ES-I3 (cell line): Measurements from ENCODE around the gene SMYD3.
"Not testable (repeated sequence)": the region's sequence is repeated elsewhere in the genome, so short reads cannot be mapped to it uniquely, and the experiment has no call there.

Experiments
- H3K36me3 ChIP-seq: 2 replicates; pipeline ENCODE4 v1.6.1; 2013; ENCODE audit warnings: mild to moderate bottlenecking, low read length, control low read depth, moderate library complexity; ENCODE audit not compliant: insufficient read depth
- H3K4me1 ChIP-seq: 2 replicates; pipeline ENCODE4 v1.6.1; 2013; ENCODE audit warnings: mild to moderate bottlenecking, control low read depth, low read length; ENCODE audit not compliant: insufficient read depth
- H3K9ac ChIP-seq: 2 replicates; pipeline ENCODE4 v1.6.1; 2013; ENCODE audit warnings: low read depth, mild to moderate bottlenecking, low read length, moderate library complexity
- H3K9me3 ChIP-seq: 2 replicates; pipeline ENCODE4 v1.6.1; 2013; ENCODE audit warnings: mild to moderate bottlenecking, low read length, moderate library complexity; ENCODE audit not compliant: control insufficient read depth, insufficient read depth

Gene SMYD3

GRCh38 chr1:245961137-245961540 is 545.9 kb downstream of the SMYD3 start:
- Histone ChIP-seq H3K9ac (no peak overlapping the region), H3K36me3 (no peaks in the 10 kb centered on the region), H3K9me3 (no peaks in the 10 kb centered on the region), H3K4me1 (no peaks in the 10 kb centered on the region)

- no peaks in the 10 kb centered on the region for H3K4me1 ChIP-seq
- no peaks in the 10 kb centered on the region for H3K9me3 ChIP-seq
- H3K9ac ChIP-seq: no peak overlapping the region
- no peaks in the 10 kb centered on the region for H3K36me3 ChIP-seq
These were observed 546.9 kb downstream of the SMYD3 start for GRCh38 chr1:245960171-245960570.

GRCh38 chr1:245958016-245958415 is 549.1 kb downstream of the SMYD3 start:
- Histone ChIP-seq H3K4me1 (0 out of 2 replicates have a peak, but pooled peaks cover 4% of the 10 kb centered on the region), H3K36me3 (no peaks in the 10 kb centered on the region), H3K9ac (no peak overlapping the region), H3K9me3 (no peaks in the 10 kb centered on the region)

GRCh38 chr1:245957427-245957826 is 549.7 kb downstream of the SMYD3 start:
- H3K36me3 ChIP-seq: no peaks in the 10 kb centered on the region
- H3K9ac ChIP-seq: no peak overlapping the region
- 0 out of 2 replicates have a peak, but pooled peaks cover 4% of the 10 kb centered on the region for H3K4me1 ChIP-seq
- no peaks in the 10 kb centered on the region for H3K9me3 ChIP-seq

- H3K36me3 ChIP-seq: no peaks in the 10 kb centered on the region
- 0 out of 2 replicates have a peak, but pooled peaks cover 4% of the 10 kb centered on the region for H3K4me1 ChIP-seq
These were observed 550.9 kb downstream of the SMYD3 start for GRCh38 chr1:245956225-245956624.

GRCh38 chr1:245953876-245954660 is 553.0 kb downstream of the SMYD3 start:
- H3K9me3 ChIP-seq: no peaks in the 10 kb centered on the region
- H3K4me1 ChIP-seq: 0 out of 2 replicates have a peak, but pooled peaks cover 4% of the 10 kb centered on the region
- H3K36me3 ChIP-seq: no peaks in the 10 kb centered on the region
- H3K9ac ChIP-seq: no peak overlapping the region

More at GRCh38 chr1:245956225-245956624, 550.9 kb downstream of the SMYD3 start:
- Histone ChIP-seq H3K9me3 (no peaks in the 10 kb centered on the region), H3K9ac (no peak overlapping the region)

- 0 out of 2 replicates have a peak, but pooled peaks cover 4% of the 10 kb centered on the region for H3K4me1 ChIP-seq
- H3K36me3 ChIP-seq: no peaks in the 10 kb centered on the region
- H3K9me3 ChIP-seq: no peaks in the 10 kb centered on the region
- H3K9ac ChIP-seq: no peak overlapping the region
These were observed 554.6 kb downstream of the SMYD3 start for GRCh38 chr1:245952383-245953026.

- no peaks in the 10 kb centered on the region for H3K36me3 ChIP-seq
- no peaks in the 10 kb centered on the region for H3K4me1 ChIP-seq
- no peaks in the 10 kb centered on the region for H3K9me3 ChIP-seq
- H3K9ac ChIP-seq: no peak overlapping the region
These were observed 558.3 kb downstream of the SMYD3 start for GRCh38 chr1:245948786-245949185.

GRCh38 chr1:245946905-245947304 is 560.2 kb downstream of the SMYD3 start:
- Histone ChIP-seq H3K9ac (no peak overlapping the region), H3K9me3 (no peaks in the 10 kb centered on the region), H3K4me1 (no peaks in the 10 kb centered on the region), H3K36me3 (no peaks in the 10 kb centered on the region)

GRCh38 chr1:245945136-245945535 is 561.9 kb downstream of the SMYD3 start:
- not testable (repeated sequence) for H3K9ac ChIP-seq, H3K9me3 ChIP-seq, H3K36me3 ChIP-seq, H3K4me1 ChIP-seq

GRCh38 chr1:245942856-245943255 is 564.2 kb downstream of the SMYD3 start:
- Histone ChIP-seq H3K36me3 (no peaks in the 10 kb centered on the region), H3K9me3 (no peaks in the 10 kb centered on the region), H3K4me1 (0 out of 2 replicates have a peak, but pooled peaks cover 9% of the 10 kb centered on the region), H3K9ac (no peak overlapping the region)

GRCh38 chr1:245941771-245942170 is 565.3 kb downstream of the SMYD3 start:
- H3K36me3 ChIP-seq, H3K9ac ChIP-seq, H3K4me1 ChIP-seq, H3K9me3 ChIP-seq: not testable (repeated sequence)

GRCh38 chr1:245939756-245940345 is 567.2 kb downstream of the SMYD3 start:
- Histone ChIP-seq H3K36me3 (no peaks in the 10 kb centered on the region), H3K9me3 (no peaks in the 10 kb centered on the region), H3K4me1 (peaks cover 12% of the 10 kb centered on the region), H3K9ac (no peak overlapping the region)

GRCh38 chr1:245938046-245938435 is 569.0 kb downstream of the SMYD3 start:
- H3K9ac ChIP-seq: no peak overlapping the region
- H3K36me3 ChIP-seq: no peaks in the 10 kb centered on the region
- peaks cover 19% of the 10 kb centered on the region for H3K4me1 ChIP-seq
- no peaks in the 10 kb centered on the region for H3K9me3 ChIP-seq
